HCT116 (cell line): ENCODE results near the gene STING1. TPM values are rescaled to one million over a fixed set of nuclear protein-coding genes. Genes with fewer than 3 reads are reported as not detected.

Source experiments
- ATAC-seq: fragments of 200-7000 bp; cut with Tn5 transposase; 2 replicates; pipeline ENCODE4 v1.9.1; 2020; ENCODE audit warnings: mild to moderate bottlenecking, moderate library complexity
- BruUV-seq: library from RNA; stranded (reverse); fragments of 400-500 nt; replicated peaks from 2 replicates; lab custom pipeline; 2021; lab: Mats Ljungman, UMichigan
- CTCF ChIA-PET: fragments of 300-600 bp; sonication (Branson Sonifier 250); formaldehyde crosslinking; loops from one replicate; lab custom pipeline; 2021; ENCODE audit warnings: antibody characterized with exemption; lab: Charles Lee
- POLR2A ChIA-PET: fragments of 300-600, 350-600 bp; sonication (Branson Sonifier 250); formaldehyde crosslinking; loops from one replicate; lab custom pipeline; 2021; ENCODE audit warnings: antibody characterized with exemption; lab: Charles Lee
- RAD21 ChIA-PET, 2 experiments: fragments of 300-600 bp; sonication (Branson Sonifier 250); formaldehyde crosslinking; loops; one replicate each; lab custom pipeline; 2023; ENCODE audit warnings: low total read pairs in 2 of 2; ENCODE audit not compliant: uncharacterized antibody in 2 of 2, unreplicated experiment in 2 of 2, low non-redundant PET in 1 of 2; lab: Charles Lee
- DNase-seq: peaks from one replicate; pipeline ENCODE4 v3.0.0-alpha.2; 2010; ENCODE audit warnings: low read depth, low spot score
- H2AFZ ChIP-seq: fragments of 200-600 bp; shearing (Covaris generic), sonication (generic); 2 replicates; pipeline ENCODE4 v1.6.1; 2017; ENCODE audit warnings: low read depth, mixed run types, mixed read lengths, antibody characterized with exemption, low read length; ENCODE audit not compliant: poor library complexity, severe bottlenecking
- H3K27ac ChIP-seq: 2 replicates; pipeline ENCODE4 v1.5.1; 2012; ENCODE audit warnings: low read depth, low read length
- H3K27me3 ChIP-seq: fragments of 200-600 bp; sonication (generic); 2 replicates; pipeline ENCODE4 v1.6.1; 2016; ENCODE audit warnings: mixed run types, low read length, mixed read lengths; ENCODE audit not compliant: insufficient read depth
- H3K36me3 ChIP-seq, 2 experiments: fragments of 200-500 bp in 1 of 2; fragments of 200-600 bp in 1 of 2; sonication (Bioruptor generic) in 1 of 2; sonication (generic) in 1 of 2; 2 replicates each; pipeline versions ENCODE4 v1.5.1 to v1.6.1; 2014 to 2016; ENCODE audit warnings: low read length in 2 of 2, inconsistent platforms in 1 of 2, mixed read lengths in 1 of 2, mixed run types in 1 of 2; ENCODE audit not compliant: insufficient read depth in 2 of 2, control insufficient read depth in 1 of 2
- H3K4me1 ChIP-seq, 2 experiments: fragments of 200-600 bp in 1 of 2; sonication (generic) in 1 of 2; 2 replicates each; pipeline versions ENCODE4 v1.5.1 to v1.6.1; 2012 to 2017; ENCODE audit warnings: low read length in 2 of 2, inconsistent platforms in 1 of 2, mild to moderate bottlenecking in 1 of 2, mixed read lengths in 1 of 2, mixed run types in 1 of 2, moderate library complexity in 1 of 2; ENCODE audit not compliant: insufficient read depth in 2 of 2, control insufficient read depth in 1 of 2
- H3K4me2 ChIP-seq: fragments of 200-600 bp; sonication (generic); 2 replicates; pipeline ENCODE4 v1.6.1; 2017; ENCODE audit warnings: mixed run types, low read length, mixed read lengths
- H3K4me3 ChIP-seq, 2 experiments: fragments of 200-600 bp in 1 of 2; sonication (generic) in 1 of 2; replicated peaks in 1 of 2; 2 replicates each; pipeline ENCODE4 v1.5.1; 2011 to 2016; ENCODE audit warnings: low read length in 2 of 2, control low read depth in 1 of 2, low read depth in 1 of 2, mild to moderate bottlenecking in 1 of 2, mixed read lengths in 1 of 2, mixed run types in 1 of 2
- H3K79me2 ChIP-seq: fragments of 200-600 bp; sonication (generic); 2 replicates; pipeline ENCODE4 v1.6.1; 2017; ENCODE audit warnings: mild to moderate bottlenecking, mixed run types, low read length, moderate library complexity, mixed read lengths; ENCODE audit not compliant: insufficient read depth
- H3K9ac ChIP-seq: fragments of 200-600 bp; sonication (generic); 2 replicates; pipeline ENCODE4 v1.6.1; 2016; ENCODE audit warnings: low read length, mixed read lengths
- H3K9me2 ChIP-seq: fragments of 200-600 bp; sonication (generic), shearing (Covaris generic); 2 replicates; pipeline ENCODE4 v1.6.1; 2017; ENCODE audit warnings: mixed run types, mild to moderate bottlenecking, moderate library complexity; ENCODE audit not compliant: insufficient read depth
- H3K9me3 ChIP-seq, 2 experiments: fragments of 200-500 bp in 1 of 2; fragments of 200-600 bp in 1 of 2; sonication (Bioruptor generic) in 1 of 2; sonication (generic) in 1 of 2; 2 replicates each; pipeline ENCODE4 v1.6.1; 2014 to 2017; ENCODE audit warnings: low read length in 2 of 2, mixed read lengths in 2 of 2, inconsistent platforms in 1 of 2, low read depth in 1 of 2, mild to moderate bottlenecking in 1 of 2, mixed run types in 1 of 2, moderate library complexity in 1 of 2; ENCODE audit not compliant: control insufficient read depth in 1 of 2, insufficient read depth in 1 of 2
- H4K20me1 ChIP-seq: fragments of 200-600 bp; sonication (generic), shearing (Covaris generic); 2 replicates; pipeline ENCODE4 v1.6.1; 2017; ENCODE audit warnings: mixed run types, mild to moderate bottlenecking, moderate library complexity; ENCODE audit not compliant: insufficient read depth
- EGR1 ChIP-seq: IDR thresholded peaks from 2 replicates; pipeline ENCODE4 v1.6.1; 2012; ENCODE audit warnings: low read depth
- ELF1 ChIP-seq: IDR thresholded peaks from 2 replicates; pipeline ENCODE4 v1.6.1; 2012; ENCODE audit warnings: low read depth, borderline replicate concordance
- JUND ChIP-seq: IDR thresholded peaks from 2 replicates; pipeline ENCODE4 v1.6.1; 2012
- POLR2AphosphoS5 ChIP-seq: IDR thresholded peaks from 2 replicates; pipeline ENCODE4 v1.6.1; 2011; ENCODE audit warnings: mild to moderate bottlenecking, low read depth, low read length, moderate library complexity
- RAD21 ChIP-seq: IDR thresholded peaks from 2 replicates; pipeline ENCODE4 v1.6.1; 2012; ENCODE audit warnings: low read depth, mild to moderate bottlenecking
- REST ChIP-seq: IDR thresholded peaks from 2 replicates; pipeline ENCODE4 v1.6.1; 2012; ENCODE audit warnings: low read depth
- SRF ChIP-seq: IDR thresholded peaks from 2 replicates; pipeline ENCODE4 v1.6.1; 2012; ENCODE audit warnings: low read depth
- YY1 ChIP-seq: IDR thresholded peaks from 2 replicates; pipeline ENCODE4 v1.6.1; 2011; ENCODE audit warnings: low read length, low read depth, moderate library complexity, mild to moderate bottlenecking; ENCODE audit not compliant: insufficient replicate concordance; ENCODE audit errors: extremely low read depth
- intact Hi-C: fragments of 100-400 bp; cut with micrococcal nuclease; formaldehyde crosslinking; loops from 2 replicates; pipeline ENCODE4 v1.10.0; 2022
- total RNA-seq: library from RNA; stranded (reverse); gene quantifications from one replicate; pipeline ENCODE4 v1.2.1, GENCODE V29; 2021; ENCODE audit not compliant: unreplicated experiment
- TF ChIP-seq, protein P1 (sequence below): IDR thresholded peaks from 2 replicates; pipeline ENCODE4 v1.6.1; 2011; ENCODE audit warnings: mild to moderate bottlenecking, low read length, moderate library complexity; ENCODE audit not compliant: insufficient replicate concordance; ENCODE audit errors: extremely low read depth

Gene STING1
- total RNA-seq, 1 experiment from 2014 or later: 17.7 TPM

DNA sequence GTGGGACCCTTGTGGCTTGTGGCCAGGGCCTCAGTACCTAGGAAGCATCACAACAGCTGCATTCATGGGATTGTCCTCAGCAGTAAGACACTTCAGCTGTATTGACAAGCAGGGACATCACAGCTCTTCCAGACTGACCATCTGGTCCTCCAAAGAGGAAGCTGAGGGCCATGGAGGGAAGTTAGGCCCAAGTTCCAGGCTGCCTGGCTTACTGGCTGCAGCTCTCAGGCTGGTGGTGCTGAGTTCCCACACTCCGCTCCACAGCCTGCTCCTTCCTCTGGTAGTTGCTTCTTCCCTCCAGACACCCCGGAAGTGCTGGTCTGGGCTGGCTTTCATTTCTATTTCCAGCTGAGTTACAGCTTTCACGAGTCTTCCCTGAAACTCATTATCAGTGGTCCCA is 5.7 kb upstream of the STING1 start (continued):
- TF ChIP-seq YY1 (no peak), SRF (no peak), RAD21 (no peak), REST (no peak)
- TF ChIP-seq, protein P1, sequence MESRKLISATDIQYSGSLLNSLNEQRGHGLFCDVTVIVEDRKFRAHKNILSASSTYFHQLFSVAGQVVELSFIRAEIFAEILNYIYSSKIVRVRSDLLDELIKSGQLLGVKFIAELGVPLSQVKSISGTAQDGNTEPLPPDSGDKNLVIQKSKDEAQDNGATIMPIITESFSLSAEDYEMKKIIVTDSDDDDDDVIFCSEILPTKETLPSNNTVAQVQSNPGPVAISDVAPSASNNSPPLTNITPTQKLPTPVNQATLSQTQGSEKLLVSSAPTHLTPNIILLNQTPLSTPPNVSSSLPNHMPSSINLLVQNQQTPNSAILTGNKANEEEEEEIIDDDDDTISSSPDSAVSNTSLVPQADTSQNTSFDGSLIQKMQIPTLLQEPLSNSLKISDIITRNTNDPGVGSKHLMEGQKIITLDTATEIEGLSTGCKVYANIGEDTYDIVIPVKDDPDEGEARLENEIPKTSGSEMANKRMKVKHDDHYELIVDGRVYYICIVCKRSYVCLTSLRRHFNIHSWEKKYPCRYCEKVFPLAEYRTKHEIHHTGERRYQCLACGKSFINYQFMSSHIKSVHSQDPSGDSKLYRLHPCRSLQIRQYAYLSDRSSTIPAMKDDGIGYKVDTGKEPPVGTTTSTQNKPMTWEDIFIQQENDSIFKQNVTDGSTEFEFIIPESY: no peak
- TF ChIP-seq, all 23 proteins: peak for 0

DNA sequence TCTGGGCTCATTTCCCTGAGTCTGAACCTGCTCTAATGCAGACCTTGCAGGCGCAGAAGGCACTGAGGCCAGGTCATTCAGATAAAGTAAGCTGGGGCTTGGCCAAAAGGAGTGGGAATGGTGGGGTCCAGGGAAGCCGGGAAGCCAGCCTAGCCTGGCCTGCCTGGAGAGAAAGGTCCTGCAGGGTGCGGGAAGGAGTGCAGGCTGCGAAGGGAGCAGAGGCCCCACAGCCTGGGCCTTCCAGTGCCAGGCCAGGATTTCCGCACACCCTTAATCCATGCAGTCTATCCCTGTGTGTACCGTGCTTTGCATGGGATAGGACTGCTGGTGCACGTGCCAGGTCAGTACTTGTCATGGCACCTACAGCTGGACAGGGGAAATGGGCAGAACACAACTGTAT is 3.6 kb upstream of the STING1 start:
- Histone ChIP-seq H3K9ac (no peak overlapping the region), H3K9me3 (no peaks in the 10 kb centered on the region), H3K4me2 (no peak overlapping the region), H3K9me2 (no peaks in the 10 kb centered on the region), H2AFZ (no peak overlapping the region), H3K4me3 (no peak overlapping the region), H3K4me1 (peaks cover 19 to 23% of the 10 kb centered on the region in 2 experiments), H3K79me2 (no peaks in the 10 kb centered on the region), H4K20me1 (no peaks in the 10 kb centered on the region), H3K27ac (no peak overlapping the region), H3K27me3 (no peaks in the 10 kb centered on the region), H3K36me3 (no peaks in the 10 kb centered on the region)
- CTCF ChIA-PET: no interaction called here
- BruUV-seq: no TSS peak
- intact Hi-C loops: no loop called here
- POLR2A ChIA-PET: no interaction called here
- RAD21 ChIA-PET: interaction anchor here in 1 of 2 experiments (0.7 kb wide), 1 partner anchor 62 kb away, joined by 3 read pairs; no protein-coding TSS in a partner anchor
- no peak for ATAC-seq
- DNase-seq: no peak
- TF ChIP-seq ELF1 (no peak), RAD21 (no peak), POLR2AphosphoS5 (no peak), JUND (no peak), EGR1 (no peak)
